HL-60 (cell line): ENCODE data around the gene GPX4.

Experiments
- CTCF ChIP-seq: IDR thresholded peaks from one replicate; pipeline ENCODE4 v1.5.1; 2011; ENCODE audit warnings: low read length, control low read depth, inconsistent platforms; ENCODE audit not compliant: insufficient read depth
- GABPA ChIP-seq: IDR thresholded peaks from 2 replicates; pipeline ENCODE4 v1.6.1; 2012; ENCODE audit warnings: low read depth
- POLR2AphosphoS5 ChIP-seq: IDR thresholded peaks from 2 replicates; pipeline ENCODE4 v1.6.1; 2012; ENCODE audit warnings: low read depth

DNA sequence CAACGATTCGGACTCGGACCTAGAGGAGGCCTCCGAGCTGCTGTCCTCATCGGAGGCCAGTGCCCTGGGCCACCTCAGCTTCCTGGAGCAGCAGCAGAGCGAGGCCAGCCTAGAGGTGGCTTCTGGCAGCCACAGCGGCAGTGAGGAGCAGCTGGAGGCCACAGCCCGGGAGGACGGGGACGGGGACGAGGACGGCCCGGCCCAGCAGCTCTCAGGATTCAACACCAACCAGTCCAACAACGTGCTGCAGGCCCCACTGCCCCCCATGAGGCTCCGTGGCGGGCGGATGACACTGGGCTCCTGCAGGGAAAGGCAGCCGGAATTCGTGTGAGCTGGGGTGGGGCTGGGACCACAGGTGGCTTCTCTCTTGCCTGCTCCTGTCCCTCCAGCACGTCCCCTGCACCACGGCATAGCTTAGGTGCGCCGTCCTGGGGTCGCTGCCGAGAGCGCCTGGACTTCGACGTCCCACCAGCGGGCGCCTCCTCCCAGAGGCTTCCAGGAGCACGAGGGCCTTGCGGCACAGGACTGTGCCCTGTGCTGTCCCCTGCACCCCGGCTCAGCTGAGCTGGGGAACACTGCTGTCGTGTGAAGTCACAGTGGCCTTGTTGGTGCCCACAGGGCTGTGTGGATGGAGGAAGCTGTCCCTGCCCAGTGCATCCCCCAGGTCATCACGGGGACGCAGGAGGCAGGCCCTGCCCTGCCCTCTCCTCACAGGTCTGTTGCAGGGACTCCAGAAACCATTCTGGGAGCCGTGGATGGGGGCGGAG lies 17.9 kb upstream of the GPX4 start:
- TF ChIP-seq CTCF (no peak), POLR2AphosphoS5 (peak; percentile 31), GABPA (no peak)
